GM21576 (cell line): ENCODE results near the gene SSX4B.
"Not testable (repeated sequence)": the region's sequence is repeated elsewhere in the genome, so short reads cannot be mapped to it uniquely, and the experiment has no call there.

ENCODE experiments used
- ATAC-seq: cut with Tn5 transposase; IDR thresholded peaks from one replicate; pipeline ENCODE4 v1.9.1; 2021; ENCODE audit warnings: mild to moderate bottlenecking, moderate library complexity; ENCODE audit not compliant: unreplicated experiment

The SSX4B gene

GRCh38 chrX:48356315-48357094 lies 55.3 kb downstream of the SSX4B start, which contains the start of gene SSX3:
Gene SSX3, minus strand, starts transcription at chrX:48356703. Its CDS starts 1,454 bp downstream, at chrX:48355249.
- not testable (repeated sequence) for ATAC-seq
